OCI-LY1 (cell line): ENCODE data around the gene PAM16.

ENCODE experiments used
- CTCF ChIP-seq: fragments of 200-600 bp; sonication (generic), shearing (Covaris generic); IDR thresholded peaks from 2 replicates; pipeline ENCODE4 v1.5.1; 2017; ENCODE audit warnings: mild to moderate bottlenecking, antibody characterized with exemption, low read length, moderate library complexity, mixed read lengths
- EZH2 ChIP-seq: fragments of 200-600 bp; sonication (generic), shearing (Covaris generic); IDR thresholded peaks from 2 replicates; pipeline ENCODE4 v1.8.0; 2017; ENCODE audit warnings: borderline replicate concordance, mixed run types, mild to moderate bottlenecking, antibody characterized with exemption, low read length, moderate library complexity, mixed read lengths

GRCh38 chr16:4385789-4386450, 34.8 kb upstream of the PAM16 start:
- no peak for TF ChIP-seq CTCF
- no peak for TF ChIP-seq EZH2
